ENCODE measurements around the gene RPL28.
"Not testable (repeated sequence)": the region's sequence is repeated elsewhere in the genome, so short reads cannot be mapped to it uniquely, and the experiment has no call there.

- not testable (repeated sequence) for TF ChIP-seq CTCF (CRISPR knock-in tag; IDR thresholded peaks at IDR 0.05); TAF1 (CRISPR knock-in tag; IDR thresholded peaks at IDR 0.05); EZH2 (conservative IDR thresholded peaks at IDR 0.05; ENCODE audit: low read depth, low read length)
- TF ChIP-seq, protein P1, sequence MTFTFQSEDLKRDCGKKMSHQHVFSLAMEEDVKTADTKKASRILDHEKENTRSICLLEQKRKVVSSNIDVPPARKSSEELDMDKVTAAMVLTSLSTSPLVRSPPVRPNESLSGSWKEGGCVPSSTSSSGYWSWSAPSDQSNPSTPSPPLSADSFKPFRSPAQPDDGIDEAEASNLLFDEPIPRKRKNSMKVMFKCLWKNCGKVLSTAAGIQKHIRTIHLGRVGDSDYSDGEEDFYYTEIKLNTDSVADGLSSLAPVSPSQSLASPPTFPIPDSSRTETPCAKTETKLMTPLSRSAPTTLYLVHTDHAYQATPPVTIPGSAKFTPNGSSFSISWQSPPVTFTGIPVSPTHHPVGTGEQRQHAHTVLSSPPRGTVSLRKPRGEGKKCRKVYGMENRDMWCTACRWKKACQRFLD (CRISPR knock-in tag; IDR thresholded peaks at IDR 0.05; ENCODE audit: borderline replicate concordance): not testable (repeated sequence)
These were observed 62.4 kb downstream of the RPL28 start for GRCh38 chr19:55448175-55448490.

Data from HepG2 (cell line).